Measurements from ENCODE around the gene ZNF423.

- TF ChIP-seq POLR2A (IDR thresholded peaks at IDR 0.05) (no peak), CTCF (IDR thresholded peaks at IDR 0.05) (no peak)
Measured at GRCh38 chr16:49886554-49887094, 30.7 kb upstream of the ZNF423 start.
